Colonic mucosa (tissue), 4 donors: ENCODE data around the gene HIVEP3. TPM values are rescaled to one million over a fixed set of nuclear protein-coding genes. Genes with fewer than 3 reads are reported as not detected.

Experiments used
- DNase-seq: peaks from one replicate; pipeline ENCODE4 v3.0.0-alpha.2; 2020
- H3K27ac ChIP-seq: fragments of 200-600 bp; one replicate; pipeline ENCODE4 v1.8.0; 2021
- H3K27me3 ChIP-seq: fragments of 200-600 bp; one replicate; pipeline ENCODE4 v1.8.0; 2021
- H3K36me3 ChIP-seq: fragments of 200-600 bp; one replicate; pipeline ENCODE4 v1.8.0; 2021
- H3K4me1 ChIP-seq: fragments of 200-600 bp; one replicate; pipeline ENCODE4 v1.8.0; 2021; ENCODE audit warnings: mild to moderate bottlenecking
- H3K4me3 ChIP-seq: fragments of 200-600 bp; one replicate; pipeline ENCODE4 v1.8.0; 2021
- H3K9ac ChIP-seq, 2 donors: one replicate each; pipeline ENCODE4 v1.7.0; 2013; ENCODE audit warnings: control low read depth in 2 of 2, low read depth in 2 of 2, low read length in 2 of 2
- H3K9me3 ChIP-seq: fragments of 200-600 bp; one replicate; pipeline ENCODE4 v1.8.0; 2021
- CTCF ChIP-seq: fragments of 200-600 bp; IDR thresholded peaks from one replicate; pipeline ENCODE4 v1.8.0; 2022; ENCODE audit warnings: antibody characterized with exemption, mild to moderate bottlenecking
- intact Hi-C: fragments of 100-400 bp; cut with DNase I; formaldehyde crosslinking; loops from one replicate; pipeline ENCODE4 v1.14.1; 2022
- total RNA-seq, 2 donors: library from RNA; stranded (reverse); fragmentation: NEBNext Ultra II Directional in 1 of 2; extraction: Animal tissue kit (Norgen Biotek cat#: 25700) in 1 of 2; gene quantifications; one replicate each; pipeline ENCODE4 v1.2.1, GENCODE V29; 2021
- donor health status: healthy.
- donor health status: DM: no; HTN: no; CAD: no.
- donor health status: DM: no; HTN: no; CAD: no.

The HIVEP3 gene
- total RNA-seq, 2 donors from 2014 or later, result 1.9 to 3.3 TPM

DNA sequence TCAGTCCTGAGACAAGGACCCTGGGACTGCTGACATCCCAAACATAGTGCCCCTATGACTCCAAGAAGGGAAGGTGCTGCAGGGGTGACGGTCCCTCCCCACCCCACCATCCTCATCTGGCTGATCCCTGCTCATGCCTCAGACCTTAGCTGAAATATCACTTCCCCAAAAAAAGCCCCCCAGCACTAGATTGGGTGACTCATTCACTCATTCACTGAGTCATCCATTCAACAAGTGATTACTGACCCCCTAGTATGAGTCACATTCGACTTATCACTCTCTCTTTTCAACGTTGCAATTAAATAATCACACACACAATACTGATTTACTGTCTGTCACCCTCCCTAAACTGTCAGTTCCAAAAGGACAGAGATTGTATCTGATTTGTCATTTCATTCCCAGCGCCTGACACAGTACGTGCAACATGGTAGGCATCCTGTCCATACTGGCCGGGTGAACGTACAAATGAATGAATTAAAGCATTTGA, 48.6 kb downstream of the HIVEP3 start:
- H3K4me3 ChIP-seq, result no peak overlapping the region
- intact Hi-C loops, result no loop called here

DNA sequence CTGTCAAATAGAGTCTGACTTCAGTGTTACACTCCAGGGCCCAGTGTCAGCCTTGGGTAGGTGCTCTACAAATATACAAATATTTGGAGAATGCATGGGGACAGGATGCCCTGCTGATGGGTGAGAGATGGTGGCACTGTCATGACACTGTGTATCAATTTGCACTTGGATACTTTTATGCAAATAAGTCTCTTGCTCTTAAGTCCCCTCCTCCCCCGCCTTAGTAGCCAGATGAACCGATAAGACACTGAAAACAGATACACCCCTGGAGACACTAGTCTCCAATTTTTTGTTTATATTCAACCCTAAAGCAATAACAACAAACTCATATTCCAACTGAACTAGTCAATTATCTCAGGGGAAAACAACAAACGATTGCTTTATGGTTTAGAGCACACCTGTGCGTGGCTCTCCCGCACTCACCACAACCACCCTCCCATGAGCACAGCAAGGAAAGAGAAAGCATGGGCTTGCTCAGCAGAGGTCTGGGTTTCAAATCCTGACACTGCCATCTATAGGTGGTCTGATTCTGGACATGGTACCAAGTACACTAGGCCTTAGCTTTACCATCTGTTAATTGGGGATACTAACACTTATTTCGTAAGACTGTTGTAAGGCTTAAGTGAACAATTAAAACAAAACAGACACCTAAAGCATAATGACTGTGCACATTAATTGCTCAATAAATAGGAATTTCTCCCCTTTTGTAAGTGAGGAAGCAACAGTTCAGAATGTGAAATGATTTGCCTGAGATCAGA, 50.3 kb downstream of the HIVEP3 start:
- Histone ChIP-seq H3K27me3 (no peaks in the 10 kb centered on the region), H3K4me1 (no peaks in the 10 kb centered on the region), H3K27ac (no peak overlapping the region), H3K4me3 (no peak overlapping the region), H3K36me3 (no peaks in the 10 kb centered on the region), H3K9me3 (no peaks in the 10 kb centered on the region), H3K9ac (no peak overlapping the region)
- DNase-seq, result no peak
- no peak for TF ChIP-seq CTCF
- intact Hi-C loops, result no loop called here

More for the DNA sequence above, 48.6 kb downstream of the HIVEP3 start:
- Histone ChIP-seq H3K4me1 (no peaks in the 10 kb centered on the region), H3K9me3 (no peaks in the 10 kb centered on the region), H3K36me3 (no peaks in the 10 kb centered on the region), H3K9ac (no peak overlapping the region), H3K27me3 (no peaks in the 10 kb centered on the region), H3K27ac (no peak overlapping the region)
- DNase-seq, result no peak
- no peak for TF ChIP-seq CTCF

DNA sequence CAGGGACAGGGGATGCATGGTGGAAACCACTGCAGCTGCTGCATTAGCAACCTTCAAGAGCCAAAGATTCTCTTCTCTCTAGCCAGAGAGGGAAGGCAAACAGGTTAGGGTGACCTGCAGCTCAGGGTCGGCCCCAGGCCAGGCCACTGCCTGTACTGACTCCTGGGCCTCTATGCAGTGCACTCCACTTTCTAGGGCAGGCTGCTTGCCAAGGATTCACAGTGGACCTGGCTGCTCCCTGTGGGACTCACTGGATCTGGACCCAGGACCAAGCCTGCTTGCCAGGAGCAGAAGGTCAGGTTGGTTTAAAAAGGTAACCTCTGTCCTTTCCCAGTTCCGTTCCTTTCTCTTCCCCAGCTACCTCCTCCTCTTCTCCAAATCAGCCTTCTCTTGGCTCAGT, 52.4 kb downstream of the HIVEP3 start:
- H3K27ac ChIP-seq, result no peak overlapping the region
- H3K4me3 ChIP-seq, result no peak overlapping the region
- H3K4me1 ChIP-seq, result no peaks in the 10 kb centered on the region
- DNase-seq, result no peak
- H3K9ac ChIP-seq, result no peak overlapping the region
- H3K27me3 ChIP-seq, result no peaks in the 10 kb centered on the region
- H3K36me3 ChIP-seq, result no peaks in the 10 kb centered on the region
- no peak for TF ChIP-seq CTCF
- no peaks in the 10 kb centered on the region for H3K9me3 ChIP-seq
- intact Hi-C loops, result no loop called here

DNA sequence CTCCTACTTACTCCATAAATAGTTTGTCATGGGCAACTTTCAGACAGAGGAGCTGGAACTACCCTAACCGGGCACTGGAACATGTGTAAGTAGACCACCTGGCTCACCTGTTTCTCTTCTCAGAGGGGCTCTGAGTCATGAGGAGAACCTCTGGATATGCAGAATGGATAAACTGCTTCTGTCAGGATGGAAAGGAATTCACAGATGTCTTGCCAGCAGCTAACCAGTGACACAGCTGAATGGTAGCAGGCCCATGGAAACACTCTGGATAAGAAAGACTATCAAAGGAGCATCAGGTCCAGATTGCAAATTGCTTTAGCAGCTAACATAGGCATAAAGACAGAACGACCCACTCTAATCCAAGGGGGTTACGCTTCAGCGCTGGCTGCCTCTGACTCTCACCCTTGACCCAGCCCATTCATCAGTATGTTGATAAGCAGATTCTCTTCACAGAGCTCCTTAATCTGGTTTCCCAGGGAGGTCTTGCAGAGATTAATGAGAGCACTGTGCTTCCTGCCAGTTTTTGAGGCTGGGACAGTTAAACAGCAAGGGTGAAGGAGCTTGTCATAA, 54.2 kb downstream of the HIVEP3 start:
- TF ChIP-seq CTCF, result no peak
- no peaks in the 10 kb centered on the region for H3K9me3 ChIP-seq

DNA sequence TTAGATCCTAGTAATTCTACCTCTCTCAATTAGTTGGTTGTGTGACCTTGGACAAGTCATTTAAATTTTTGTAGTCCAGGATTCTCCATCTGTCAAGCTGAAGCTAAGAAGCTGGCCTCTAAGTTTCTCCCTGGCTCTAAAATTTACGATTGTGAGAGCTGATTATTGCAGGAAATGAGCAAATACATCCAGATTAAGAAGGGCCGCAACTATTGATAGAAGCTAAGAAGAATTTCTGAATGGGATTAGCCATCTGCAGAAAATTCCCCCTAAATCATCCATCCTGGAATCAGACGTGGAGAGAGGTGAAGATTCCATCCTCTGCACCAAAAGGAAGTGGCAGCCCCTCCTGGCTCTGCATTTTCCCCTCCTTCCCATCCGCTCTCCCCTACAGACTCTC, 55.0 kb downstream of the HIVEP3 start:
- no peak overlapping the region for H3K27ac ChIP-seq
- no peak overlapping the region for H3K4me3 ChIP-seq
- no peak overlapping the region for H3K9ac ChIP-seq
- H3K27me3 ChIP-seq, result no peaks in the 10 kb centered on the region
- no peaks in the 10 kb centered on the region for H3K4me1 ChIP-seq
- no peaks in the 10 kb centered on the region for H3K36me3 ChIP-seq
- no peak for DNase-seq
- no peak for TF ChIP-seq CTCF
- no peaks in the 10 kb centered on the region for H3K9me3 ChIP-seq
- intact Hi-C loops, result no loop called here

More for the DNA sequence above, 54.2 kb downstream of the HIVEP3 start:
- H3K9ac ChIP-seq, result no peak overlapping the region
- no peak for DNase-seq
- no peak overlapping the region for H3K4me3 ChIP-seq
- H3K27me3 ChIP-seq, result no peaks in the 10 kb centered on the region
- intact Hi-C loops, result no loop called here
- H3K36me3 ChIP-seq, result no peaks in the 10 kb centered on the region
- H3K4me1 ChIP-seq, result no peaks in the 10 kb centered on the region
- no peak overlapping the region for H3K27ac ChIP-seq
